Fibroblast of mammary gland (primary cell): ENCODE measurements around the gene DDAH1.

ENCODE experiments used
- DNase-seq: peaks from one replicate; pipeline ENCODE4 v3.0.0-alpha.2; 2010; ENCODE audit warnings: low read depth
- H3K4me3 ChIP-seq: 2 replicates; pipeline ENCODE4 v1.5.1; 2011; ENCODE audit warnings: low read depth, mild to moderate bottlenecking, low read length, moderate library complexity; ENCODE audit not compliant: control insufficient read depth
- CTCF ChIP-seq: conservative IDR thresholded peaks from 2 replicates; pipeline ENCODE4 v1.5.1; 2011; ENCODE audit warnings: low read depth, low read length, inconsistent platforms; ENCODE audit not compliant: control insufficient read depth, insufficient read depth

DDAH1 gene

GRCh38 chr1:85462931-85463649 is 1.9 kb downstream of the DDAH1 start:
- DNase-seq, result no peak
- peak overlapping the region; percentile 85 for H3K4me3 ChIP-seq
- no peak for TF ChIP-seq CTCF

- no peak for TF ChIP-seq CTCF
- H3K4me3 ChIP-seq, result no peak overlapping the region
- no peak for DNase-seq
Observed at GRCh38 chr1:85461216-85461918, 3.6 kb downstream of the DDAH1 start.

- TF ChIP-seq CTCF, result no peak
- no peak for DNase-seq
- H3K4me3 ChIP-seq, result no peak overlapping the region
Observed at GRCh38 chr1:85460555-85461088, 4.3 kb downstream of the DDAH1 start.

GRCh38 chr1:85459290-85459689 is 5.7 kb downstream of the DDAH1 start:
- TF ChIP-seq CTCF, result no peak
- DNase-seq, result no peak
- H3K4me3 ChIP-seq, result no peak overlapping the region

GRCh38 chr1:85454214-85454613 is 10.7 kb downstream of the DDAH1 start:
- no peak for TF ChIP-seq CTCF
- DNase-seq, result no peak

GRCh38 chr1:85453640-85454194 is 11.2 kb downstream of the DDAH1 start:
- no peak overlapping the region for H3K4me3 ChIP-seq
- DNase-seq, result no peak
- no peak for TF ChIP-seq CTCF

More at GRCh38 chr1:85454214-85454613, 10.7 kb downstream of the DDAH1 start:
- no peak overlapping the region for H3K4me3 ChIP-seq
